GM18517 (cell line): ENCODE results near the gene SPTLC3.

ENCODE experiments used
- ATAC-seq: cut with Tn5 transposase; IDR thresholded peaks from one replicate; pipeline ENCODE4 v1.9.1; 2021; ENCODE audit warnings: mild to moderate bottlenecking, moderate library complexity; ENCODE audit not compliant: unreplicated experiment

SPTLC3 gene

DNA sequence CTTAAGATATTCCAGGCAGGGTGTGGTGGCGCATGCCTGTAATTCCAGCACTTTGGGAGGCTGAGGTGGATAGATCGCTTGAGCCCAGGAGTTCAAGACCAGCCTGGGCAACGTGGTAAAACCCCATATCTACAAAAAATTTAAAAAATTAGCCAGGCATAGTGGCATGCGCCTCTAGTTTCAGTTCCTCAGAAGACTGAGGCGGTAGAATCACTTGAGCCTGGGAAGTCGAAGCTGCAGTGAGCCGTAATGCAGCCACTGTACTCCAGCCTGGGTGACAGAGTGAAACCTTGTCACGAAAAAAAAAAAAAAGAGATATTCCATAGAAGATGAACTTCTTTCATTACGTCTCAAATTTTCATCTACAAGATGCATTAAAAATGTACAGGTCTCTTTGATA lies 165.6 kb downstream of the SPTLC3 start:
- no peak for ATAC-seq

- ATAC-seq = no peak
These were observed 172.5 kb downstream of the SPTLC3 start for GRCh38 chr20:13180986-13181889.

DNA sequence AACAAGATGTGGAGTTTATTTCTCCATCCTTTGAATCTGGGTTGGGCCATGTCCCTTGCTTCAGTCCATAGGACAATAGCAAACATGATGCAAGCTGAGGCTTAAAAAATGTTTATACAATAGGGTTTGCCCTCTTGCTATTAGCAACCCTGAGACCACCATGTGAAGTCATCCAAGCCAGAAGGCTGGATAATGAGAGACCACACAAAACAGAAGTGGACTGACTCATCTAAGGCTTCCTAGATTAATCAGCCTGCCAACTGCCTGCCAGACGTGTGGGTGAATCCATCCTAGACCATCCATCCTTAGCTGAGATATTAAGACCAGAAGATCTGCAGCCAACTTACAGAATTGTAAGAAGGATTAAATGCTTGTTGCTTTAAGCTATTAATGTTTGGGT lies 174.2 kb downstream of the SPTLC3 start:
- no peak for ATAC-seq

GRCh38 chr20:13186043-13186774 lies 177.4 kb downstream of the SPTLC3 start:
- no peak for ATAC-seq

DNA sequence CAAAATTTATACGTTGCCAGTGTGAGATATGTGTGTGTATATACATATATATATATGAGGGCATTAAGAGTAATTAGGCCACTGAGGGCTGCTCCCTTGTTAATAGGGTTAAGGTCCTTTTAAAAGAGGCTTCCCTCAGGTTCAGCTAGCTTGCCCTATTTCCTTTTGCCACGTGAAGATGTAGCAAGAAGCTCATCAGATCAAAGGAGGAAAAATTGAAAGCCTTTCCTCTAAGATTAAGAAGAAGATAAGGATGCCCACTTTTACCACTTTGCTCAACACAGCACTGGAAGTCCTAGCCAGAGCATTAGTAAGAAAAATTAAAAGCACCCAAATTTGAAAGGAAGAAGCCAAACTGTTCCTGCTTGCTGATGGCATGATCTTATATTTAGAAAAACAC lies 179.1 kb downstream of the SPTLC3 start:
- ATAC-seq = no peak

DNA sequence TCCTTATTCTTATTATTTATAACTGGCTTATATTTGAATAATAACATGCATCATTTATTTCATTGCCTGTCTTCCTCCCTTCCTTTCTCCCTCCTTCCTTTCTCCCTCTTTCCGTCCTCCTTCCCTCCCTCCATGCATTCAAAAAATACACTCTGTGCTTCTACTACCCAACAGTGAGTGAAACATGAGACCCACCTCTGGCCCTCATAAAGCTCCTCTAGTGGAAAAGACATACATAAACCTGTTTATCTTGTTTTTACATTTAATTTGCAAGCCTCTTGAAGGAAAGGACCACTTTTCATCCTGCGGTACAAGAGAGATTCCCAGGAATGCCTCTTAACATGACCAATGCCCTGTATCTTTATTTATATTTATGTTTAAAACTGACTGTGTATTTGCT lies 190.5 kb downstream of the SPTLC3 start:
- ATAC-seq = no peak

DNA sequence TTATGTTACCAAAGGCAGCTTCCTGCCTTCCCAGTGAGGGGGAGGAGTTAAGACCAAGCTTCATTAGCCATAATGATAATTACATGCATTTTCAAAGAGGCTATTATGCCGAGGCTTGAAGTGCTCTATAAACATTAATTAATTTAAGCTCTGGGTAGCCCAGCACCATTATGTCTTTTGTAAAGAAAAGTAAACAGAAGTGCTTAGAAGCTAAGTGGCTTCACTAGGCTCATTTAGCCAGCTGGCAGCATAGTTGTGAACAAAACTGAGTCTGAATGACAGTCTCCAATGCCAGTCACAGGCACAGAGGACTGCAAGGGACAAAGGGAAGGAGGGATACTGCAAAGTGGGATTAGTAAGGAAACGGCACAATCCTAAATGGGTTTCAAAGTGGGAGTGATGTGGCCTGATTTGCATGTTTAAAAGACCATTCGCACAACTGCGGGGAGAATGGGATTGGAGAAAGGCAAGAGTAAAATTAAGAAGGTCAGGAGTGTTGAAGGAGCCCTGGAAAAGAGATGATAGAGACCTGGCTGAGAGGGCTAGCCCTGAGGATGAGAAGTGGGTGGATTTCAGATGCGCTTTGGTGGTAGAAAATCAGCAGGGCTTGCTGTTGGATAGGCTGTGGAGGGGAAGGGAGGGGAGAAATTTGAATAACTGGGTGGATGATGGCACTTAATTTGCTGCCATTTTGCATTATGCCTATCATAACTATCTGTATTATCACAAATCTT lies 192.2 kb downstream of the SPTLC3 start:
- ATAC-seq = no peak

DNA sequence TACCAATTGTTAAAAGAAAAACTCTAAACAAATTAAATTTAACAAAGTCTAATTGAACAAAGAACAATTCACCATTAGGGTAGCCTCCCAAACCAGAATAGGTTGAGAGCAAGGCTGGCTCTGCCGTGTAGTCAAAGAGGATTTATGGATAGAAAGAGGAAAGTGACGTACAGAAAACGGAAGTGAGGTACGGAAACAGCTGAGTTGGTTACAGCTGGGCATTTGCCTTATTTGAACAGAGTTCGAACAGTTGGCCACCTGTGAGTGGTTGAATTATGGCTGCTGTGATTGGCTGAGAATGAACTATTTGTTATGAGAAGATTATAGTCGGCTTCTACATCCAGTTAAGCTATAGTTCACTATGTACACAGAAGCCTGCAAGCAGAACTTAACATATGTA lies 193.8 kb downstream of the SPTLC3 start:
- no peak for ATAC-seq

- ATAC-seq = no peak
These were observed 196.7 kb downstream of the SPTLC3 start for GRCh38 chr20:13205425-13205824.

GRCh38 chr20:13205848-13206434 lies 197.2 kb downstream of the SPTLC3 start:
- no peak for ATAC-seq

DNA sequence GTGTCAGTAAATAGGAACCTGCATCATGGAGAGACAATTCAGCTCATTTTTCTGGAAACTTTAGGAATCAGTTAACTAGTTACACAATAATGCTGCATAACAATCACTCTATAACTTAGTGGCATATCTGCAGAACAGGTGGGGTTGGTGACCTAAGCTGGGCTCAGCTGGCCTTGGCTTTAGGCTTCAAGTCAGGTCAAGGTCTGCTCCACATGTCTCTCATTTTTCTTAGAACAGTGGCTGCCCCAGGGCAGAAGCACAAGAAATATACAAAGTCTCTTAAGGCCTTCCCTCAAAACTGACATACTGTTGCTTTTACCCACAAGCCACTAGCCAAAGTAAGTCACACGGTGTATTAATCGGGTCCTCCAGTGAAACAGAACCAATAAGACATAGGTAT lies 198.2 kb downstream of the SPTLC3 start:
- ATAC-seq = no peak

- no peak for ATAC-seq
These were observed 203.3 kb downstream of the SPTLC3 start for GRCh38 chr20:13211956-13212618.

DNA sequence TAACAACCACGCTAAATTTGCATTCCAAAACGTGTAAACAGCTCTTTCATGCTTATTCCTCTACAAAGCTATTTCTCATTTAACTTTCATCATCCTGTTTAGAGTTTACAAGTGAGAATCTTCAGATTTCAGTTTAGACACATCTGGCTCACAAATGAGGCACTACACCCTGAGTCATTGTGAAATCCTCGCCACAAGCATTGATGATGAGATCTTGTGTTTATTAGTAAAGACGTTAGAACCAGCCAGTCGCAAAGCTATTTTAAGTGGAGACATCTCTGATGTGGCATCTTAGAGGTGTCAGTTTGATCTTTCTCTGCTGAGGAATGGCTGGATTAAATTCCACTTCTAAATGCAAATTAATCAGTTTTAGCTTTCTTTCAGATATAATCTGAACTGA lies 204.0 kb downstream of the SPTLC3 start:
- no peak for ATAC-seq

- ATAC-seq = no peak
These were observed 204.6 kb downstream of the SPTLC3 start for GRCh38 chr20:13213335-13213734.

DNA sequence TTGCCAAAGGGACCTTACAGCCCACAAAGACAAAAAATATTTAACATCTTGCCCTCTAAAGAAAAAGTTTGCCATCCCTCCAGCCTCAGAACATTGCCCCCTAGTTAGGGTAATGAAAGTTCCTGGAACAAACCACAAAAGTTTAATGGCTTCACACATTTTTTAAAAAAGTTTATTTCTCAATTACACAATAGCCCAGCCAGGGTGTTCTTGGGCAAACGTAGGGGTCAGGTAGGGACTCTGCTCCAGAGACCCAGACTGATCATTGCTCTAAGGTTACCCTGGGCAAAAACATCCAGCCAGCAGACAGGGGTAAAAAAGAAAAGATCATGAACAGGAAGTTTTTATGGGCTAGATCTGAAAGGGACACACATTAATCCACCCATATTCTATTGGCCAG lies 207.8 kb downstream of the SPTLC3 start:
- ATAC-seq = no peak
